Erythroblast (primary cell): ENCODE results near the gene GPR89B.

ENCODE experiments used
- DNase-seq, 2 experiments: peaks; one replicate each; lab custom pipeline; 2025; lab: John Stamatoyannopoulos, UW
- GATA1 ChIP-seq: IDR thresholded peaks from 2 replicates; pipeline ENCODE4 v1.6.1; 2011; ENCODE audit warnings: low read depth, mild to moderate bottlenecking, control low read depth, low read length, moderate library complexity
- POLR2A ChIP-seq: IDR thresholded peaks from 2 replicates; pipeline ENCODE4 v1.6.1; 2011; ENCODE audit warnings: mild to moderate bottlenecking, low read length

Gene GPR89B

GRCh38 chr1:147928236-147929132 lies at the start of gene GPR89B:
GPR89B (plus strand) TSS chr1:147928420; CDS start chr1:147928537, 117 bp downstream.
- TF ChIP-seq POLR2A = peak; percentile 88
- peak; percentile 92 to 94 for DNase-seq

GRCh38 chr1:147879911-147880310 lies 48.3 kb upstream of the GPR89B start:
- TF ChIP-seq GATA1 = no peak
- no peak for TF ChIP-seq POLR2A
- DNase-seq = no peak

- no peak for DNase-seq
- TF ChIP-seq POLR2A (no peak), GATA1 (no peak)
These were observed 45.7 kb upstream of the GPR89B start for GRCh38 chr1:147882535-147882934.

- TF ChIP-seq POLR2A (no peak), GATA1 (no peak)
- peak; percentile 65 to 74 for DNase-seq
These were observed 37.9 kb upstream of the GPR89B start for GRCh38 chr1:147890177-147890790.

GRCh38 chr1:147891088-147891487 lies 37.1 kb upstream of the GPR89B start:
- TF ChIP-seq GATA1 = no peak
- TF ChIP-seq POLR2A = no peak
- DNase-seq = no peak

- DNase-seq = peak in 1 of 2 experiments; percentile 27
- TF ChIP-seq GATA1 (no peak), POLR2A (no peak)
These were observed 36.0 kb upstream of the GPR89B start for GRCh38 chr1:147892216-147892615.

- no peak for TF ChIP-seq GATA1
- DNase-seq = peak; percentile 53 to 65
These were observed 35.4 kb upstream of the GPR89B start for GRCh38 chr1:147892731-147893214.

GRCh38 chr1:147895123-147895522 lies 33.1 kb upstream of the GPR89B start:
- no peak for DNase-seq
- TF ChIP-seq POLR2A = no peak
- TF ChIP-seq GATA1 = no peak

- TF ChIP-seq GATA1 = no peak
- TF ChIP-seq POLR2A = no peak
- no peak for DNase-seq
These were observed 31.0 kb upstream of the GPR89B start for GRCh38 chr1:147897029-147897752.

GRCh38 chr1:147897789-147898188 lies 30.4 kb upstream of the GPR89B start:
- no peak for TF ChIP-seq POLR2A
- TF ChIP-seq GATA1 = no peak
- no peak for DNase-seq

- no peak for DNase-seq
- TF ChIP-seq GATA1 (no peak), POLR2A (no peak)
These were observed 25.9 kb upstream of the GPR89B start, which contains the start of gene GJA8 for GRCh38 chr1:147902253-147902845. GJA8 (plus strand) TSS chr1:147902795; CDS start chr1:147907956, 5,161 bp downstream.

GRCh38 chr1:147904726-147905125 lies 23.5 kb upstream of the GPR89B start:
- TF ChIP-seq GATA1 = no peak
- DNase-seq = no peak

GRCh38 chr1:147907786-147908509 lies 20.3 kb upstream of the GPR89B start:
- no peak for TF ChIP-seq GATA1
- TF ChIP-seq POLR2A = no peak
- DNase-seq = no peak
